Measurements from ENCODE around the gene KSR1. TPM values are rescaled to one million over a fixed set of nuclear protein-coding genes. Genes with fewer than 3 reads are reported as not detected.

Gene KSR1
- total and polyA plus RNA-seq, 2 of the 8 experiments (the other 6 are each of a cell fraction or from before 2014, with no cell fraction given): 14.1 to 34.7 TPM

- Histone ChIP-seq H3K9me3 (ENCODE audit: insufficient read depth in 2 of 2, low read depth in 1 of 2, low read length in 1 of 2) (no peaks in the 10 kb centered on the region; a peak in 1 of 4 replicates), H2AK5ac (ENCODE audit: low read depth, low read length) (no peak overlapping the region), H3K36me3 (ENCODE audit: control insufficient read depth in 2 of 4, insufficient read depth in 4 of 4, low read length in 3 of 4) (no peaks in the 10 kb centered on the region), H3K4me1 (replicated peaks in 1 of 4; ENCODE audit: control insufficient read depth in 3 of 4, insufficient read depth in 4 of 4, low read length in 3 of 4) (peaks cover 6 to 22% (median 11%) of the 10 kb centered on the region in 4 experiments; a peak in 6 of 7 replicates), H3K23me2 (ENCODE audit: low read depth, low read length) (no peaks in the 10 kb centered on the region), H4K5ac (ENCODE audit: insufficient read length, low read depth, low read length) (no peak overlapping the region), H4K8ac (ENCODE audit: extremely low read depth, insufficient read depth, low read length) (peak overlapping the region; percentile 12; the same call in 1 of the 2 replicates), H2BK5ac (ENCODE audit: low read depth, low read length) (no peak overlapping the region), H3K23ac (ENCODE audit: insufficient read length) (no peak overlapping the region), H3K9ac (replicated peaks in 1 of 4; ENCODE audit: extremely low read depth in 1 of 4, low read depth in 3 of 4, low read length in 3 of 4) (no peak overlapping the region; a peak in 1 of 7 replicates), H3K27ac (ENCODE audit: low read depth, low read length) (no peak overlapping the region), H2AFZ (ENCODE audit: low read length) (no peak overlapping the region), H3K79me2 (ENCODE audit: control insufficient read depth in 1 of 2, insufficient read depth in 2 of 2, low read length in 2 of 2) (peaks cover 0 to 62% of the 10 kb centered on the region in 2 experiments; a peak in 2 of 4 replicates), H4K91ac (replicated peaks; ENCODE audit: insufficient read length, low read length) (peak overlapping the region; percentile 56), H4K20me1 (replicated peaks in 1 of 2; ENCODE audit: control insufficient read depth in 1 of 2, insufficient read depth in 2 of 2, low read length in 2 of 2) (peaks cover 0 to 1% of the 10 kb centered on the region in 2 experiments), H3K4me3 (ENCODE audit: extremely low read depth in 1 of 4, insufficient read depth in 2 of 4, low read depth in 3 of 4, low read length in 4 of 4) (no peak overlapping the region), H3K56ac (replicated peaks; ENCODE audit: insufficient read length, low read depth, low read length) (no peak overlapping the region), H3K79me1 (ENCODE audit: low read depth, low read length) (peaks cover 11% of the 10 kb centered on the region), H3K27me3 (replicated peaks in 1 of 4; ENCODE audit: control insufficient read depth in 3 of 4, extremely low read depth in 1 of 4, insufficient read depth in 3 of 4, low read length in 3 of 4) (no peaks in the 10 kb centered on the region), H2BK15ac (ENCODE audit: low read length) (no peak overlapping the region), H2BK12ac (ENCODE audit: low read depth, low read length) (no peak overlapping the region), H3K4ac (replicated peaks; ENCODE audit: insufficient read length, low read depth, low read length) (no peak overlapping the region), H3K18ac (ENCODE audit: extremely low read depth, low read length) (no peak overlapping the region), H3K14ac (ENCODE audit: insufficient read length) (no peak overlapping the region), H3K4me2 (ENCODE audit: insufficient read depth in 1 of 2, low read depth in 2 of 2, low read length in 2 of 2) (no peak overlapping the region), H2BK20ac (ENCODE audit: low read length) (0 out of 2 replicates have a peak overlapping the region, but pooled peaks have one; percentile 52), H2BK120ac (replicated peaks; ENCODE audit: low read depth, low read length) (no peak overlapping the region)
- POLR2A ChIA-PET (ENCODE audit: partially characterized antibody): no interaction called here
- FAIRE-seq (no peak), DNase-seq (ENCODE audit: low read depth in 1 of 2, low spot score in 2 of 2) (no peak)
- 92 to 100% methylated on average over 1 to 8 of the region's 8 CpGs for WGBS, 2 experiments (ENCODE audit: extremely low coverage in 1 of 2, insufficient coverage in 1 of 2, insufficient read length in 1 of 2, insufficient replicate concordance in 2 of 2, low coverage in 1 of 2, low lambda C conversion rate in 2 of 2, missing lambda C conversion rate in 1 of 2)
- CTCF ChIA-PET (ENCODE audit: partially characterized antibody): interaction anchor here (1.1 to 1.6 kb wide), 4 partner anchors 14 to 118 kb away, joined by 3 to 7 read pairs (median 5); partner anchors contain the start of gene KSR1
These were observed 29.7 kb downstream of the KSR1 start for GRCh38 chr17:27485716-27486495.

Measured in H1 (cell line).